KMS-11 (cell line): Measurements from ENCODE around the gene GPC1.

Source experiments
- H2AFZ ChIP-seq: fragments of 200-600 bp; sonication (generic); 2 replicates; pipeline ENCODE4 v1.6.1; 2016; ENCODE audit warnings: antibody characterized with exemption, mixed run types, low read depth
- H3K27ac ChIP-seq: fragments of 200-600 bp; sonication (generic); 2 replicates; pipeline ENCODE4 v1.6.1; 2016; ENCODE audit warnings: mild to moderate bottlenecking, mixed run types
- H3K27me3 ChIP-seq: fragments of 200-600 bp; sonication (generic); 2 replicates; pipeline ENCODE4 v1.6.1; 2017; ENCODE audit warnings: mild to moderate bottlenecking, low read depth, mixed run types, moderate library complexity; ENCODE audit not compliant: insufficient read depth
- H3K36me3 ChIP-seq: fragments of 200-600 bp; sonication (generic); 2 replicates; pipeline ENCODE4 v1.6.1; 2017; ENCODE audit warnings: mild to moderate bottlenecking, mixed run types; ENCODE audit not compliant: insufficient read depth
- H3K4me1 ChIP-seq: fragments of 200-600 bp; sonication (generic); 2 replicates; pipeline ENCODE4 v1.6.1; 2016; ENCODE audit warnings: mild to moderate bottlenecking, low read depth, mixed run types; ENCODE audit not compliant: poor library complexity, severe bottlenecking
- H3K4me2 ChIP-seq: fragments of 200-600 bp; sonication (generic); 2 replicates; pipeline ENCODE4 v1.7.0; 2016; ENCODE audit warnings: mild to moderate bottlenecking, mixed run types
- H3K4me3 ChIP-seq: fragments of 200-600 bp; sonication (generic); IDR thresholded peaks from 2 replicates; pipeline ENCODE4 v1.6.1; 2017; ENCODE audit warnings: low read depth, low read length, mixed read lengths; ENCODE audit not compliant: insufficient read depth
- H3K79me2 ChIP-seq: fragments of 200-600 bp; sonication (generic); 2 replicates; pipeline ENCODE4 v1.6.1; 2016; ENCODE audit warnings: low read depth, mixed run types; ENCODE audit not compliant: insufficient read depth
- H3K9ac ChIP-seq: fragments of 200-600 bp; sonication (generic); 2 replicates; pipeline ENCODE4 v1.6.1; 2016; ENCODE audit warnings: mild to moderate bottlenecking, mixed run types
- H4K20me1 ChIP-seq: fragments of 200-600 bp; sonication (generic); 2 replicates; pipeline ENCODE4 v1.6.1; 2016; ENCODE audit warnings: mild to moderate bottlenecking, mixed run types; ENCODE audit not compliant: insufficient read depth
- TF ChIP-seq, protein P1 (sequence below): fragments of 200-600 bp; sonication (generic); conservative IDR thresholded peaks from 2 replicates; pipeline ENCODE4 v1.6.1; 2017; ENCODE audit warnings: low read depth, mild to moderate bottlenecking, antibody characterized with exemption, low read length, moderate library complexity, mixed read lengths

The GPC1 gene

DNA sequence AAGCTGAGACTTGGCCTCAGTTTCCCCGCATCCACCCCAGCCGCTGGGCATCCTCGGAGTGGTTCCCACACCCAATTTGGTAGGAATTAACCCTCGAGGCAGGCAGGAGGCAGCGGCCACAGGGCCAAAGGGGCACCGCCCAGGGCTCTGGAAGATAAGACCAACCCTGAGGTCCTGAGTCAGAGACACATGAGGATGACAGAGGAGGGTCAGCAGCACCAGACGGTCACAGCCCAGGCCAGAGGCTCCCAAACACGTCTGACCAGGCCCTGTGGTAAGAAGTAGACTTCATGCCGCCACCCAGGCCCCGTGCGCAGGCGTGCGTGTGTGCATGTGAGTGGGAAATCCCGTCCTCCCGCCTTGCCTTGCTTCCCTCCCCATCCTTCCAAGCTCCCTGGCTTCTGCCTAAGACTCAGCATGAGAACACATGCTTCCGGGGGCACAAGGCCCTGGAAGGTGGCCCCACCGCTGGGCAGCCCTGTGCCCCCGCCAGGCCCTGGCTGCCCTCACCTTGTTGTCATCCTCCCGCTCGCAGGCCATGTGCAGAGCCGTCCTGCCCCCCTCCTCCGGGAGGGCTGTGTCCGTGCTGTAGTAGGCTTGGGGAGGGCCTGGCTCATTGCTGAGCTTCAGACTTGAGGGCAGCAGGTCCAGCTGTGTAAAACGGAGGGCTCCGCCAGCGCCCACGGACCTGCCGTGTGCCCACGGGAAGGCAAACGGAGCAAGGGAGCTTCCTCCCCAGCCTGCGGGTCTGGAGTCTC, 76.1 kb downstream of the GPC1 start:
- H3K27me3 ChIP-seq, result no peaks in the 10 kb centered on the region
- TF ChIP-seq, protein P1, sequence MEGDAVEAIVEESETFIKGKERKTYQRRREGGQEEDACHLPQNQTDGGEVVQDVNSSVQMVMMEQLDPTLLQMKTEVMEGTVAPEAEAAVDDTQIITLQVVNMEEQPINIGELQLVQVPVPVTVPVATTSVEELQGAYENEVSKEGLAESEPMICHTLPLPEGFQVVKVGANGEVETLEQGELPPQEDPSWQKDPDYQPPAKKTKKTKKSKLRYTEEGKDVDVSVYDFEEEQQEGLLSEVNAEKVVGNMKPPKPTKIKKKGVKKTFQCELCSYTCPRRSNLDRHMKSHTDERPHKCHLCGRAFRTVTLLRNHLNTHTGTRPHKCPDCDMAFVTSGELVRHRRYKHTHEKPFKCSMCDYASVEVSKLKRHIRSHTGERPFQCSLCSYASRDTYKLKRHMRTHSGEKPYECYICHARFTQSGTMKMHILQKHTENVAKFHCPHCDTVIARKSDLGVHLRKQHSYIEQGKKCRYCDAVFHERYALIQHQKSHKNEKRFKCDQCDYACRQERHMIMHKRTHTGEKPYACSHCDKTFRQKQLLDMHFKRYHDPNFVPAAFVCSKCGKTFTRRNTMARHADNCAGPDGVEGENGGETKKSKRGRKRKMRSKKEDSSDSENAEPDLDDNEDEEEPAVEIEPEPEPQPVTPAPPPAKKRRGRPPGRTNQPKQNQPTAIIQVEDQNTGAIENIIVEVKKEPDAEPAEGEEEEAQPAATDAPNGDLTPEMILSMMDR, result no peak
- H3K9ac ChIP-seq, result no peak overlapping the region
- H3K79me2 ChIP-seq, result no peaks in the 10 kb centered on the region
- no peak overlapping the region for H3K4me3 ChIP-seq
- H3K4me1 ChIP-seq, result peaks cover 4% of the 10 kb centered on the region
- H3K27ac ChIP-seq, result no peak overlapping the region
- H4K20me1 ChIP-seq, result no peaks in the 10 kb centered on the region
- H3K36me3 ChIP-seq, result no peaks in the 10 kb centered on the region
- H2AFZ ChIP-seq, result no peak overlapping the region
- no peak overlapping the region for H3K4me2 ChIP-seq

DNA sequence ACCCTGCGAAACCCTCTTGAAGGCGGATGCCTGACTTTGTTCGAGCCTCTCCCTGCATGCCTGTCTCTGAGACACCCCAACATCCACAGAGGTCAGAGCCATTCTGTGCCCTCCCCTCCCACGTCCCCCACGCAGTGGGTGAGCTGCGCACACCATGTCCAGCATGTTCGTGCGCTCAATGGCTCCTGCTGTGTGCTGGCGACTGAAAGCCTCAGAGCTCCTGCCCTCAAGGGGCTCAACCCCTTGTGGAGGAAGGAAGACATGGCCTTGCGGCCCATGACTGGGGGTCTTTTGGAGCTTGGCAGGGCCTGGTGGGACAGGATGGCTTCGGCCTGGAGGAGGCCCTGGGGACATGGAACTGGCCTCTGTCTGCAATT, 76.6 kb downstream of the GPC1 start:
- no peak overlapping the region for H3K27ac ChIP-seq
- no peaks in the 10 kb centered on the region for H3K79me2 ChIP-seq
- no peaks in the 10 kb centered on the region for H3K27me3 ChIP-seq
- no peaks in the 10 kb centered on the region for H4K20me1 ChIP-seq
- H3K4me2 ChIP-seq, result no peak overlapping the region
- TF ChIP-seq, protein P1, result no peak
- peaks cover 4% of the 10 kb centered on the region for H3K4me1 ChIP-seq
- no peak overlapping the region for H3K9ac ChIP-seq
- no peak overlapping the region for H3K4me3 ChIP-seq
- no peaks in the 10 kb centered on the region for H3K36me3 ChIP-seq
- no peak overlapping the region for H2AFZ ChIP-seq

DNA sequence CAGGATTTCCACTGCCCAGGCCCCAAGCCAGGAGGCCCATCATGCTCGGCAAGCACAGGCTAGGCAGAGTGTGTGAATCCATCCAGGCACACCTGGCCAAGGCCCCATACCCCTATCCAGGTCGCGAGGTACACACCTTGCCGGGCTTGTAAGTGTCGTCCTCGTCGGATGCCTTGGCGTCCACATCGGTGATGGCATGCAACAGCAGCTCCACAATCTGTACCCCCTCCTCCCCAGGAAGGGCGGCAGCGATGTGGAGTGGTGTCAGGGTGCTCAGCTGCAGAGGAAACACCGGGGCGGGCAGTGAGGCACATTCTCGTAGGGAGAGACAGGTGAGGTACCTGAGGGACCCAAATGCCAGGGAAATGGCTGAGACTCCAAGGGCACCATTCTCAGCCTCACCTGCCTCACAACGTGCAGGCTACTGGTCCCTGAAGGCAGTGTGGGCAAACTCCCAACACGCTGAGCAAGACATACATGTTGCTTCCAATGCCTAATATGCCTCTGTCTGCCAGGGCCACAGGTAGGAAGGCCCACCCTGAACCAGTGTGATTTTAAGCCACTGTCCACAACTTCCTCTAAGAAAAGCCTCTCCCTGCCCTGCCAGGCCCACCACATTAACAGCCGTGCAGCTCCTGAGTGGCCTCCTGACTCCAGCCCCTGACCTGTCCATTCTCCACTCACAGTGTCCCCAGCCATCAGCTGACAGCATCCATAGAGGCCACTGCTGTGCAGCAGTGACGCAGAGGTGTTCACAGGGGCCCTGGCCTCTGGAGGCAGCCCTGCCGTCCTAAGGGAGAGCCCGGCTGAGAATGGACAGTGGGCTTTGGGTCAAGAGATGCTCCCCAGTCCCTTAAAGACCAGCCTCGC, 77.4 kb downstream of the GPC1 start:
- H3K36me3 ChIP-seq, result no peaks in the 10 kb centered on the region
- H3K4me1 ChIP-seq, result peaks cover 4% of the 10 kb centered on the region
- no peaks in the 10 kb centered on the region for H4K20me1 ChIP-seq
- H3K27me3 ChIP-seq, result no peaks in the 10 kb centered on the region
- H3K79me2 ChIP-seq, result no peaks in the 10 kb centered on the region
- H2AFZ ChIP-seq, result no peak overlapping the region
- H3K9ac ChIP-seq, result no peak overlapping the region
- no peak overlapping the region for H3K4me3 ChIP-seq
- H3K4me2 ChIP-seq, result no peak overlapping the region
- no peak overlapping the region for H3K27ac ChIP-seq
- TF ChIP-seq, protein P1, result no peak

DNA sequence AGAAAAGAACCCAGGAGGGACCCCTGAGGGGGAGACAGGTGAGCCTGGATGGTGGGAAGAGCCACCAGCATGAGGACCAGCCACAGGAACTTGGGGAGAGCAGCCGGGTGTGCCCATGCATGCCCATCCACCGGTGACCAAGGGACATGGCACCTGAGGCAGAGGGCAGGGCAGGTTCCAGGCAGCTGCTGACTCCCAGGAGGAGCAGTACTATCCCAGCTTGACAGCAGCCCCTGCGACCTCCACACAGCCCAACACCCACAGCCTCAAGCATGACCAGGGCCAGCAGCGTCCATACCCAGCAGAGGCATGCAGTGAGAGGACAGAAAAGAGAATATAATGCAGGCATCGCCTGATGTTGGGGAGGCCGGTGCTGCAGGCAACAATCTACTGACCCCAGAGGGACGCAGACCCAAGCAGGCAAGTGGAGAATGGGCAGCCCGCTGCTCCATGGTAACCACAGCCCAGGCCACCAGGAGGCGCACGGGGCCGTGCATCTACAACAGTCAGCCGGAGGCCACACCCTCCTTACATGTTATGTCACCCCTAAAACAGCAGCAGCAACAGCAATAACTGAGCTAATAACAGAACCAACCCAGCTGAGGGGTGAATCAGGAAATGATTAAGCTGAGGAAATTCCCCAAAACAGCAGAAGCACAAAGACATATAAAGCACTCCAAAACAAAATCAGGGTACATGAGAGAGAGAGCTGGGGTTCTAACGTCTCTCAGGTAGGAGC, 78.3 kb downstream of the GPC1 start:
- Histone ChIP-seq H3K27ac (no peak overlapping the region), H3K36me3 (no peaks in the 10 kb centered on the region), H3K4me1 (peaks cover 4% of the 10 kb centered on the region), H3K79me2 (no peaks in the 10 kb centered on the region), H3K9ac (no peak overlapping the region), H3K27me3 (no peaks in the 10 kb centered on the region), H4K20me1 (no peaks in the 10 kb centered on the region), H3K4me3 (no peak overlapping the region), H3K4me2 (no peak overlapping the region), H2AFZ (no peak overlapping the region)
- TF ChIP-seq, protein P1, result peak; percentile 73
